GM12878 (cell line): ENCODE measurements around the gene ZNF467. TPM values are rescaled to one million over a fixed set of nuclear protein-coding genes. Genes with fewer than 3 reads are reported as not detected.

Experiments used
- ESRRA ChIP-seq: IDR thresholded peaks from 2 replicates; pipeline ENCODE4 v1.6.1; 2012; ENCODE audit warnings: mild to moderate bottlenecking, low read length, improper control_type of control experiment
- LARP7 ChIP-seq: fragments of 450-650 bp; IDR thresholded peaks from 2 replicates; pipeline ENCODE4 v1.6.1; 2017; ENCODE audit warnings: mild to moderate bottlenecking
- MEF2B ChIP-seq: fragments of 450-650 bp; IDR thresholded peaks from 2 replicates; pipeline ENCODE4 v1.6.1; 2018; ENCODE audit warnings: mild to moderate bottlenecking, moderate library complexity; ENCODE audit not compliant: partially characterized antibody, poor library complexity, severe bottlenecking
- ZNF622 ChIP-seq: fragments of 450-650 bp; IDR thresholded peaks from 2 replicates; pipeline ENCODE4 v1.6.1; 2017; ENCODE audit warnings: mild to moderate bottlenecking, inconsistent platforms
- polyA plus RNA-seq, 11 experiments: library from polyadenylated mRNA; depleted of rRNA in 4 of 11; unstranded in 6 of 11; stranded (reverse) in 5 of 11; fragments of >200 nt; fragmentation: Nextera tagmentation in 4 of 11; fragmentation: Illumina TruSeq in 1 of 11; extraction: Ambion mirVana in 4 of 11; extraction: Trizol in 1 of 11; gene quantifications; 1 replicate in 1 of 11; 2 replicates in 10 of 11; pipeline versions ENCODE4 v1.2.1 to v1.2.3, GENCODE V29; 2011 to 2016; ENCODE audit warnings: inconsistent platforms in 2 of 11, missing spikeins in 2 of 11, low read depth in 1 of 11
- total RNA-seq, 4 experiments: library from RNA; depleted of rRNA in 3 of 4; stranded (reverse); fragments of >200 nt in 3 of 4; fragmentation: Illumina TruSeq in 1 of 4; extraction: Trizol in 1 of 4; gene quantifications; 2 replicates each; pipeline versions ENCODE4 v1.2.1 to v1.2.3, GENCODE V29; 2013 to 2021
- TF ChIP-seq, protein P1 (sequence below): fragments of 450-650 bp; formaldehyde crosslinking; IDR thresholded peaks from 2 replicates; pipeline ENCODE4 v1.4.0; 2020; ENCODE audit warnings: mild to moderate bottlenecking, moderate library complexity
- TF ChIP-seq, protein P2 (sequence below): fragments of 450-650 bp; IDR thresholded peaks from 2 replicates; pipeline ENCODE4 v1.6.1; 2017; ENCODE audit warnings: mild to moderate bottlenecking, moderate library complexity
- TF ChIP-seq, protein P3 (sequence below): fragments of 450-650 bp; IDR thresholded peaks from 2 replicates; pipeline ENCODE4 v1.6.1; 2016; ENCODE audit warnings: mild to moderate bottlenecking

ZNF467 gene
- total and polyA plus RNA-seq, 10 of the 15 experiments (the other 5 are each of a cell fraction or from before 2014, with no cell fraction given): not detected

DNA sequence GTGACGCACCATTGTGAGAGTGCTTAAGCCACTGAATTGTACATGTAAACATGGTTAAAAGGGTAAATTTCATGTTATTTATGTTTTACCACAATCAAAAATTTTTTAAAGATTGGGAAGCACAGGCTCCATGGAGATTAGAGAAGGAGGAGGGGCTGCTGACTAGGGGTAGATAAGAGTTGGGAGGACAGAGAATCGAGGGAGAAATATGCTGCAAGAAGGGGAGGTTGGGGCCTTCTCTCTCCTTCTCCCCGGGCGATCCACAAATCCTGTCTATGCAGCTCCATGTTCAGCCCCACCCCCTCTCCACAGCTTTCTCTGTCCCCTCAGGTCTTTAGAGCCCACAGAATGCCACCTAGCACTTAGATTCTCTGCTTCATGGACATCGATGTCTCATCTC lies 12.1 kb downstream of the ZNF467 start (continued):
- TF ChIP-seq, protein P1, sequence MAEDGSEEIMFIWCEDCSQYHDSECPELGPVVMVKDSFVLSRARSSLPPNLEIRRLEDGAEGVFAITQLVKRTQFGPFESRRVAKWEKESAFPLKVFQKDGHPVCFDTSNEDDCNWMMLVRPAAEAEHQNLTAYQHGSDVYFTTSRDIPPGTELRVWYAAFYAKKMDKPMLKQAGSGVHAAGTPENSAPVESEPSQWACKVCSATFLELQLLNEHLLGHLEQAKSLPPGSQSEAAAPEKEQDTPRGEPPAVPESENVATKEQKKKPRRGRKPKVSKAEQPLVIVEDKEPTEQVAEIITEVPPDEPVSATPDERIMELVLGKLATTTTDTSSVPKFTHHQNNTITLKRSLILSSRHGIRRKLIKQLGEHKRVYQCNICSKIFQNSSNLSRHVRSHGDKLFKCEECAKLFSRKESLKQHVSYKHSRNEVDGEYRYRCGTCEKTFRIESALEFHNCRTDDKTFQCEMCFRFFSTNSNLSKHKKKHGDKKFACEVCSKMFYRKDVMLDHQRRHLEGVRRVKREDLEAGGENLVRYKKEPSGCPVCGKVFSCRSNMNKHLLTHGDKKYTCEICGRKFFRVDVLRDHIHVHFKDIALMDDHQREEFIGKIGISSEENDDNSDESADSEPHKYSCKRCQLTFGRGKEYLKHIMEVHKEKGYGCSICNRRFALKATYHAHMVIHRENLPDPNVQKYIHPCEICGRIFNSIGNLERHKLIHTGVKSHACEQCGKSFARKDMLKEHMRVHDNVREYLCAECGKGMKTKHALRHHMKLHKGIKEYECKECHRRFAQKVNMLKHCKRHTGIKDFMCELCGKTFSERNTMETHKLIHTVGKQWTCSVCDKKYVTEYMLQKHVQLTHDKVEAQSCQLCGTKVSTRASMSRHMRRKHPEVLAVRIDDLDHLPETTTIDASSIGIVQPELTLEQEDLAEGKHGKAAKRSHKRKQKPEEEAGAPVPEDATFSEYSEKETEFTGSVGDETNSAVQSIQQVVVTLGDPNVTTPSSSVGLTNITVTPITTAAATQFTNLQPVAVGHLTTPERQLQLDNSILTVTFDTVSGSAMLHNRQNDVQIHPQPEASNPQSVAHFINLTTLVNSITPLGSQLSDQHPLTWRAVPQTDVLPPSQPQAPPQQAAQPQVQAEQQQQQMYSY (CRISPR knock-in tag): no peak
- TF ChIP-seq MEF2B: no peak
- TF ChIP-seq ZNF622: no peak
- TF ChIP-seq, protein P2, sequence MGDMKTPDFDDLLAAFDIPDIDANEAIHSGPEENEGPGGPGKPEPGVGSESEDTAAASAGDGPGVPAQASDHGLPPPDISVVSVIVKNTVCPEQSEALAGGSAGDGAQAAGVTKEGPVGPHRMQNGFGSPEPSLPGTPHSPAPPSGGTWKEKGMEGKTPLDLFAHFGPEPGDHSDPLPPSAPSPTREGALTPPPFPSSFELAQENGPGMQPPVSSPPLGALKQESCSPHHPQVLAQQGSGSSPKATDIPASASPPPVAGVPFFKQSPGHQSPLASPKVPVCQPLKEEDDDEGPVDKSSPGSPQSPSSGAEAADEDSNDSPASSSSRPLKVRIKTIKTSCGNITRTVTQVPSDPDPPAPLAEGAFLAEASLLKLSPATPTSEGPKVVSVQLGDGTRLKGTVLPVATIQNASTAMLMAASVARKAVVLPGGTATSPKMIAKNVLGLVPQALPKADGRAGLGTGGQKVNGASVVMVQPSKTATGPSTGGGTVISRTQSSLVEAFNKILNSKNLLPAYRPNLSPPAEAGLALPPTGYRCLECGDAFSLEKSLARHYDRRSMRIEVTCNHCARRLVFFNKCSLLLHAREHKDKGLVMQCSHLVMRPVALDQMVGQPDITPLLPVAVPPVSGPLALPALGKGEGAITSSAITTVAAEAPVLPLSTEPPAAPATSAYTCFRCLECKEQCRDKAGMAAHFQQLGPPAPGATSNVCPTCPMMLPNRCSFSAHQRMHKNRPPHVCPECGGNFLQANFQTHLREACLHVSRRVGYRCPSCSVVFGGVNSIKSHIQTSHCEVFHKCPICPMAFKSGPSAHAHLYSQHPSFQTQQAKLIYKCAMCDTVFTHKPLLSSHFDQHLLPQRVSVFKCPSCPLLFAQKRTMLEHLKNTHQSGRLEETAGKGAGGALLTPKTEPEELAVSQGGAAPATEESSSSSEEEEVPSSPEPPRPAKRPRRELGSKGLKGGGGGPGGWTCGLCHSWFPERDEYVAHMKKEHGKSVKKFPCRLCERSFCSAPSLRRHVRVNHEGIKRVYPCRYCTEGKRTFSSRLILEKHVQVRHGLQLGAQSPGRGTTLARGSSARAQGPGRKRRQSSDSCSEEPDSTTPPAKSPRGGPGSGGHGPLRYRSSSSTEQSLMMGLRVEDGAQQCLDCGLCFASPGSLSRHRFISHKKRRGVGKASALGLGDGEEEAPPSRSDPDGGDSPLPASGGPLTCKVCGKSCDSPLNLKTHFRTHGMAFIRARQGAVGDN: no peak
- TF ChIP-seq LARP7: no peak
- TF ChIP-seq, protein P3, sequence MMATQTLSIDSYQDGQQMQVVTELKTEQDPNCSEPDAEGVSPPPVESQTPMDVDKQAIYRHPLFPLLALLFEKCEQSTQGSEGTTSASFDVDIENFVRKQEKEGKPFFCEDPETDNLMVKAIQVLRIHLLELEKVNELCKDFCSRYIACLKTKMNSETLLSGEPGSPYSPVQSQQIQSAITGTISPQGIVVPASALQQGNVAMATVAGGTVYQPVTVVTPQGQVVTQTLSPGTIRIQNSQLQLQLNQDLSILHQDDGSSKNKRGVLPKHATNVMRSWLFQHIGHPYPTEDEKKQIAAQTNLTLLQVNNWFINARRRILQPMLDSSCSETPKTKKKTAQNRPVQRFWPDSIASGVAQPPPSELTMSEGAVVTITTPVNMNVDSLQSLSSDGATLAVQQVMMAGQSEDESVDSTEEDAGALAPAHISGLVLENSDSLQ: no peak
- no peak for TF ChIP-seq ESRRA
- TF ChIP-seq, all 136 proteins: peak for 0
